KMS-11 (cell line): ENCODE measurements around the gene HLA-DOB.

Experiments
- H2AFZ ChIP-seq: fragments of 200-600 bp; sonication (generic); 2 replicates; pipeline ENCODE4 v1.6.1; 2016; ENCODE audit warnings: antibody characterized with exemption, mixed run types, low read depth
- H3K27ac ChIP-seq: fragments of 200-600 bp; sonication (generic); 2 replicates; pipeline ENCODE4 v1.6.1; 2016; ENCODE audit warnings: mild to moderate bottlenecking, mixed run types
- H3K27me3 ChIP-seq: fragments of 200-600 bp; sonication (generic); 2 replicates; pipeline ENCODE4 v1.6.1; 2017; ENCODE audit warnings: mild to moderate bottlenecking, low read depth, mixed run types, moderate library complexity; ENCODE audit not compliant: insufficient read depth
- H3K36me3 ChIP-seq: fragments of 200-600 bp; sonication (generic); 2 replicates; pipeline ENCODE4 v1.6.1; 2017; ENCODE audit warnings: mild to moderate bottlenecking, mixed run types; ENCODE audit not compliant: insufficient read depth
- H3K4me1 ChIP-seq: fragments of 200-600 bp; sonication (generic); 2 replicates; pipeline ENCODE4 v1.6.1; 2016; ENCODE audit warnings: mild to moderate bottlenecking, low read depth, mixed run types; ENCODE audit not compliant: poor library complexity, severe bottlenecking
- H3K4me2 ChIP-seq: fragments of 200-600 bp; sonication (generic); 2 replicates; pipeline ENCODE4 v1.7.0; 2016; ENCODE audit warnings: mild to moderate bottlenecking, mixed run types
- H3K4me3 ChIP-seq: fragments of 200-600 bp; sonication (generic); IDR thresholded peaks from 2 replicates; pipeline ENCODE4 v1.6.1; 2017; ENCODE audit warnings: low read depth, low read length, mixed read lengths; ENCODE audit not compliant: insufficient read depth
- H3K79me2 ChIP-seq: fragments of 200-600 bp; sonication (generic); 2 replicates; pipeline ENCODE4 v1.6.1; 2016; ENCODE audit warnings: low read depth, mixed run types; ENCODE audit not compliant: insufficient read depth
- H3K9ac ChIP-seq: fragments of 200-600 bp; sonication (generic); 2 replicates; pipeline ENCODE4 v1.6.1; 2016; ENCODE audit warnings: mild to moderate bottlenecking, mixed run types
- H4K20me1 ChIP-seq: fragments of 200-600 bp; sonication (generic); 2 replicates; pipeline ENCODE4 v1.6.1; 2016; ENCODE audit warnings: mild to moderate bottlenecking, mixed run types; ENCODE audit not compliant: insufficient read depth
- TF ChIP-seq, protein P1 (sequence below): fragments of 200-600 bp; sonication (generic); conservative IDR thresholded peaks from 2 replicates; pipeline ENCODE4 v1.6.1; 2017; ENCODE audit warnings: low read depth, mild to moderate bottlenecking, antibody characterized with exemption, low read length, moderate library complexity, mixed read lengths

The HLA-DOB gene

DNA sequence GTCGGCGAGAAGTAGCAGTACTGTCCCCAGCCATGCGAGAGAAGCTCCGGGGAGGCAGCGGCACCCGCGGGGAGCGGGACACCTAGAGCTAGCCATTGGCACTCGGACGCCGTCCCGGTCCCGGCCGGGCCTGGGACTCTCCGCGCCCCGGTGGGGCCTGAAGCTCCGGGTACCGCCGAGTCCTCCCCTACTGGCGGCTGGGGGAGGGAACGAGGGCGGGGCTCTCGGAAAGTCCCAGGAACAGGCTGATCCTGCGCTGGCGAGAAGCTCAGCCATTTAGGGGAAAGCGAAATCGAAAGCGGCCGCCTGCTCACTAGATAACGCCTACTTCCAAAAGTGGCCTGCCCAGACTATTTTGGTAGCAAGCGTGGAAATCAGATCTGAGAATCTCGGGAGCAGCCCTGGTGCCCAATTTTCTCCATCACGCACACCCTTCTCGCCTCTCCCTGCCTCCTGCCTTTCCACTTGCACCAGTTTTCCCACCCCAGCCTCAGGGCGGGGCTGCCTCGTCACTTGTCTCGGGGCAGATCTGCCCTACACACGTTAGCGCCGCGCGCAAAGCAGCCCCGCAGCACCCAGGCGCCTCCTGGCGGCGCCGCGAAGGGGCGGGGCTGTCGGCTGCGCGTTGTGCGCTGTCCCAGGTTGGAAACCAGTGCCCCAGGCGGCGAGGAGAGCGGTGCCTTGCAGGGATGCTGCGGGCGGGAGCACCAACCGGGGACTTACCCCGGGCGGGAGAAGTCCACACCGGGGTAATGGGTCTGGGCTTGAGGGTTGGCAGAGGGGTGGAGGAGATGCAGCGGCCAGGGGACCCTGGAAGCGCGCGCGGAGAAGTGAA, 37.0 kb upstream of the HLA-DOB start, which contains the start of the genes PSMB9 and TAP1:
Gene PSMB9 (plus strand): TSS at position 652 of the 835 bp plus-strand sequence. CDS start 38 bp downstream, at position 690.
Gene TAP1 (minus strand): TSS at position 164 of the 835 bp plus-strand sequence. CDS start 68 bp downstream, at position 96.
- Histone ChIP-seq H3K4me1 (peaks cover 22% of the 10 kb centered on the region), H3K36me3 (no peaks in the 10 kb centered on the region; the same call in 1 of the 2 replicates), H3K9ac (peak within 1 kb of the TSS; percentile 75), H3K27ac (peak within 1 kb of the TSS; percentile 67), H3K27me3 (no peaks in the 10 kb centered on the region), H4K20me1 (no peaks in the 10 kb centered on the region), H3K79me2 (peaks cover 31% of the 10 kb centered on the region), H2AFZ (peak within 1 kb of the TSS; percentile 72), H3K4me3 (peak within 1 kb of the TSS; percentile 26), H3K4me2 (peak within 1 kb of the TSS; percentile 90)
- TF ChIP-seq, protein P1, sequence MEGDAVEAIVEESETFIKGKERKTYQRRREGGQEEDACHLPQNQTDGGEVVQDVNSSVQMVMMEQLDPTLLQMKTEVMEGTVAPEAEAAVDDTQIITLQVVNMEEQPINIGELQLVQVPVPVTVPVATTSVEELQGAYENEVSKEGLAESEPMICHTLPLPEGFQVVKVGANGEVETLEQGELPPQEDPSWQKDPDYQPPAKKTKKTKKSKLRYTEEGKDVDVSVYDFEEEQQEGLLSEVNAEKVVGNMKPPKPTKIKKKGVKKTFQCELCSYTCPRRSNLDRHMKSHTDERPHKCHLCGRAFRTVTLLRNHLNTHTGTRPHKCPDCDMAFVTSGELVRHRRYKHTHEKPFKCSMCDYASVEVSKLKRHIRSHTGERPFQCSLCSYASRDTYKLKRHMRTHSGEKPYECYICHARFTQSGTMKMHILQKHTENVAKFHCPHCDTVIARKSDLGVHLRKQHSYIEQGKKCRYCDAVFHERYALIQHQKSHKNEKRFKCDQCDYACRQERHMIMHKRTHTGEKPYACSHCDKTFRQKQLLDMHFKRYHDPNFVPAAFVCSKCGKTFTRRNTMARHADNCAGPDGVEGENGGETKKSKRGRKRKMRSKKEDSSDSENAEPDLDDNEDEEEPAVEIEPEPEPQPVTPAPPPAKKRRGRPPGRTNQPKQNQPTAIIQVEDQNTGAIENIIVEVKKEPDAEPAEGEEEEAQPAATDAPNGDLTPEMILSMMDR: peak; percentile 56

DNA sequence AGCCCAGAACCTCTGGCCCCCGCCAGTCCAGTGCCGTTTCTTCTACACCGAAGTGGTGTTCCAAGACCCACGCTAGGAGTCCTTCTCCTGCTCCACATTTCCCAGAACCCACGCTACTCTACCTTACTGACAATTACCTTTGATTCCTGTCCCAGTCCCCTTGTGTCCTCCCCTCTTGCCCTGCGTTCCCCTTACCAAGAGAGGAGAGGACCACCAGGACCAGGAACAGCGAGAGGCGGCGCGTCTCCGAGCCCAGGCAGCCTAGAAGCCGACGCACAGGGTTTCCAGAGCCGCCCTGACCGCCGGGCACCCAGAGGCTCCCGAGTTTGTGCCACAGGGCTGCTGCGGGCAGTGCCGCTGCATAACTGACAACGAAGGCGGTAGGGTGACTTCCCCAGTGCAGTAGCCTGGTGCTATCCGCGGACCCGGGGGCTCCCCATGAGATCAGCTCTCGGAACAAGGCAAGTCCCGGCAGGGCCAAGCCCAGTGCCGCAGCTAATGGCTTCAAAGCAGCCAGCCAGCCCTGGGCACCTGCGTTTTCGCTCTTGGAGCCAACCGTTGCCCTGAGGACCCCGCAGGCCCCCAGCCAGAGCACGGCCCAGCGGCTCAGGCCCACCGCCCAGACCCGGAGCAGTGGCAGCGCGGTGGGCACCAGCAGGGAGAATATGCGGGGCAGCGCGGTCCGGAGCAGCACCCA, 36.2 kb upstream of the HLA-DOB start:
- H3K27me3 ChIP-seq: no peaks in the 10 kb centered on the region
- H3K4me2 ChIP-seq: peak overlapping the region; percentile 90
- peaks cover 22% of the 10 kb centered on the region for H3K4me1 ChIP-seq
- TF ChIP-seq, protein P1: no peak
- H4K20me1 ChIP-seq: no peaks in the 10 kb centered on the region
- no peaks in the 10 kb centered on the region; the same call in 1 of the 2 replicates for H3K36me3 ChIP-seq
- H3K79me2 ChIP-seq: peaks cover 31% of the 10 kb centered on the region
- H2AFZ ChIP-seq: peak overlapping the region; percentile 72
- H3K9ac ChIP-seq: peak overlapping the region; percentile 75
- H3K4me3 ChIP-seq: no peak overlapping the region
- peak overlapping the region; percentile 67 for H3K27ac ChIP-seq

DNA sequence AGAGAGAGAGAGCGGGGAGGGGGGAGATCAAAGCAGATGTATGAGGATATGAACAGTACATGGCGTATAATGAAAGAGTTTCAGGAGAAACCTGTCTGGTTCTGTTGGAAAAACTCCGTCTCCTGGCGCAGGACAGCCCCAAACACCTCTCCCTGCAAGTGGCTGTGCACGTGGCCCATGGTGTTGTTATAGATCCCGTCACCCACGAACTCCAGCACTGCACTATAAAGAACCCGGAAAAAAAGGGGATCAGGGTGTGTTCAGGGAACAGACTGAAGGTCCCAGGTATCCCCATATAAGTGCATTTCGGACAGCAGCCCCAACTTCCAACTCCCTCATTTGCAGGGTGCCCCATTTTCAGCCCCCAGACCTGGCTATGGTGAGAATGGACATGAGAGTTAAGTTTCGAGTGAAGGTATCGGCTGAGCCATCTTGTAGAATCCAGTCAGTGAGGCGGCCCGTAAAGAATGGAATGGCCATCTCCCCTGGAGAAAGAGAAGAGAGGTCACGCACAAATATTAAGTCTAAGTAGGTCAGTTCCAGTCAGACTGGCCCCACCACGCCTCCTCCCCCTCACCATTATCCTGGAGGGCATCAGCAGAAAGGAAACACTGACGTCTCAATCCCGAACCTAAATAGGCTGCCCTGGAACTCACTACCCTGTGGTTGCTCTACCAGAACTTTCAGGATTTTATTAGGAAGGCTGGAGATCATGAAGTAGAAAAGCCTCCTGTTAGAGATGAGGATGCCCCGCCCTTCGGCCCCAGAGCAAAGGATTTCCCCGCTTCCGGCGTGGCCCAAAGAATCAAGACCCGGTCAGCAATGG, 35.4 kb upstream of the HLA-DOB start:
- no peak overlapping the region for H3K4me3 ChIP-seq
- H4K20me1 ChIP-seq: no peaks in the 10 kb centered on the region
- no peaks in the 10 kb centered on the region for H3K27me3 ChIP-seq
- peak overlapping the region; percentile 75; the same call in 1 of the 2 replicates for H3K9ac ChIP-seq
- TF ChIP-seq, protein P1: no peak
- H3K36me3 ChIP-seq: no peaks in the 10 kb centered on the region; the same call in 1 of the 2 replicates
- peak overlapping the region; percentile 67 for H3K27ac ChIP-seq
- peak overlapping the region; percentile 72; the same call in 1 of the 2 replicates for H2AFZ ChIP-seq
- peak overlapping the region; percentile 90 for H3K4me2 ChIP-seq
- peaks cover 22% of the 10 kb centered on the region for H3K4me1 ChIP-seq
- H3K79me2 ChIP-seq: peaks cover 31% of the 10 kb centered on the region

DNA sequence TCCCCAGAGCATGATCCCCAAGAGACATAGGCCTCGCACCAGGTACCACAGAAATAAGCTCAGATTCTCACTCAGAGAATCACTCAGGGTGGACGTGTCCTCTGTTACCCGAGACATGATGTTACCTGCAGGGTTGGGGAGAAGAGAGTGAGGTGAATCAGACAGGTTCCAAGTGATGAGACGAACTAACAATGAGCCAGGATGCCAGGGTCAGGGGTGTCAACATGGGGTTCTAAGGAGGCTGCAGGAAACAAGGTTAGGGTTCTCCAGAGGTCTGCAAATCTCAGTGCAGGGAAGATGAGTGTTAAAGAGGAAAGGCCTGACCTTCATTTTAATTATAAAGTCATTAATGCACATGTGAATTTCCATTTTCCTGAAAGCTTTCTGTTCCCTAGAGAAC, 34.2 kb upstream of the HLA-DOB start:
- H3K9ac ChIP-seq: no peak overlapping the region
- no peaks in the 10 kb centered on the region for H4K20me1 ChIP-seq
- H3K27me3 ChIP-seq: no peaks in the 10 kb centered on the region
- H3K4me2 ChIP-seq: no peak overlapping the region
- H3K36me3 ChIP-seq: no peaks in the 10 kb centered on the region; the same call in 1 of the 2 replicates
- TF ChIP-seq, protein P1: no peak
- no peak overlapping the region for H2AFZ ChIP-seq
- peaks cover 33% of the 10 kb centered on the region for H3K4me1 ChIP-seq
- no peak overlapping the region for H3K4me3 ChIP-seq
- peaks cover 28% of the 10 kb centered on the region for H3K79me2 ChIP-seq
- H3K27ac ChIP-seq: no peak overlapping the region
